GM18868 (cell line): ENCODE results near the gene LOXL4.

Experiments used
- ATAC-seq: cut with Tn5 transposase; IDR thresholded peaks from one replicate; pipeline ENCODE4 v1.9.1; 2021; ENCODE audit warnings: mild to moderate bottlenecking, moderate library complexity; ENCODE audit not compliant: unreplicated experiment

LOXL4 gene

DNA sequence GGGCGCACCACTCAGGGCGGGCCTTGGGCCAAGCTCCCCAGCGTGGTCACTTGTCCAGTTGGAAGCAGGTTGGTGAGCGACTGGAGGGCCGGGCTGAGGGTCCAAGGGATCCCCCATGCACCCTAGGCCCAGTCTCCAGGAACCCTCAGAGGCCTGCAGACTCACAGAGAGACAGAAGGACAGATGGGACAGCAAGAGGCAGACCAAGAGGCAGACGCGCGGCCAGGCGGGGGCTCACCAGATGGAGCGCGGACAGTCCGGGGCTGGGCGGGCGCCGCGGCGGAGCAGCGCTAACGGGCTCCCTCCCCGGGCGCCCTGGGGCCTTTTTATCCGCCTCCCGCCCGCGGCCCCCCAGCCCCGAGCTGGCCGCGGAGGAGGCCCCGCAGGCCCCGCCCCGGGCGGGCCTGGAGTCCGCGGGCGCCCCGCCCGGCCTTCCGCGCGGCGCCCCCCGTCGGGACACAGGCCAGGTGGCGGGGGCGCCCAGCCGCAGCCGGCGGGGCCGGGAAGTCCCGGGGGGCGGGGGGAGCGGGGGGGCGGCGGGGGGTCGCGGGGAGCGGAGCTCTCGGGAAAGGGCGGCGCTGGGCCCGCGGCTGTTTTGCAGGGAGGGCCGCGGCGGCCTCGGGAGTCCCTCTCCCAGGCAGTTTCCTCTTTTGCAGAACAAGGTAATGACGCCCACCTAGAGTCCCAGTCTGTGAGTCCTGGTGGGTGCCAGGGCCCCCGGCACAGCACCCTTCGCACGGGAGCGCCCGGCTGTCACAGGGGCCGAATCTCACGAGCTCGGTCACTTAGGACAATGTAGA is at the start of gene LOXL4:
Gene LOXL4 (minus strand): TSS at position 301 of the 800 bp plus-strand sequence. CDS start 5,175 bp downstream, outside the sequence.
- no peak for ATAC-seq

DNA sequence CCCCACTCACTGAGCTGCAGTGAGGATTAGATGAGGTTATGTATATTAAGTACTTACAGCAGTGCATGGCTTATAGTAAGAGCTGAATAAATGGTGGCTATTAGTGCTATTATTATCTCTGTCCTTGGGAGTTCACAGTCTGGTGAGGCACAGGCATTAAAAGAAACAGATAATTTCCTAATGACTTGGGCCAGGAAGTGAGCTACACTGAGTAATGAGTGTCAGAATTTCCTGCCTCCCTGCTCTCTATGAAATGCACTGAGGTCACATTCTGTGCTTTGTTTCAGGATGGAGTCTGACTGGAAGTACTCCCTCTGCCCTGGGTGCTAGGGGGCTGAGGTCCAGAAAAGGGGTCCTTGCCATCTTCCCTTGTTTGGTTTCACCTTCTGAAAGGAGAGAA is 48.7 kb upstream of the LOXL4 start:
- no peak for ATAC-seq

DNA sequence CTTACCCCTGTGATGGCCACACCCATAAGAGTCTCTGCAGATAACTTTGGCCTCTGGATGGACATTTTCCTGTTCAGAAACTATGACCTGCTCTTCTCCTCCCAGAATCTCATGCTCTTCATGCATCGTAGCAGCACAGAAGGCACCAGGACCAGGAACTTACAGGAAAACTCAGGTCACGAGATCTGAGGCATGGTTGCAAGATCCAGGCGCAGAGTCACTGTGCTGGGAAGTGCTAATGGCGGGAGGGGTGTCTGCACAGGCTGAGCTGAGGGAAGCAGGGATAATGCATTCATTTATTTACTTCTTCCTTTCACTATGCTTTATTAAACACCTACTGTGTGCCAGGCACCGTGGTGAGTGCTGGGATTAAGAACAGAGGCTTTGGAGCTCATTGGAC is 48.2 kb upstream of the LOXL4 start:
- ATAC-seq = no peak

DNA sequence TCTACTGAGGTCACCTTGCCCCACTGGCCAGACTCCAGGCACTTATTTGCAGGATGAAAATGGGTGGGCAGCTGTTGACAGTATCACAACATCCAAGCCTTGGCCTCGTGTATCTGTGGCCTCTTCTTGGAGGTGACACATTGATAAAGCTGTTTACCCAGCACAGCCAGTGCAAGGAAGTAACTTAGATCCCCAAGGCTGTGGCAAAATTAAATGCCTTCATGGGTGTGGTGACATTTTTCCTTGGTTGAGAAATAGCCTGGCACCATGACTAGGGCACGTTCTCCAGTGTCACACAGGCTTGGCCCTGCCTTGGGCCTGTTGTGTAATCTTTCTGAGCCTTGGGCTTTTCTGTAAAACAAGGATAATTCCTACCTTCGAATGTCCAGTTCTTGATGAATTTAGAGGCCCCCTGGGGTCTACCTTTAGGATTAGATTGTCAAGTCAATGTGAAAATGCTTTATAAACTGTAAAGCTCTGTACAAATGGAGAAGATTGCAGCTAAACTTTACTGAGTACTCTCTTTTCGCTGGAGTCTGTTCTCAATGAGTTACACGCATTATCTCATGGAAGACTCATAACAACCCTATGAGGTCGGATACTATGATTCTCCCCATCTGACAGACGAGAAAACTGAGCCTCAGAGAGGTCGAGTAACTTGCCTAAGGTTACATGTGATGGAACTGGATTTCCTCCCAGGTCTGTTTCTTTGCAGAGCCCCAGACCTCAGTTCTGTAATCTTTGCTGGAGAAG is 46.7 kb upstream of the LOXL4 start:
- ATAC-seq = no peak

DNA sequence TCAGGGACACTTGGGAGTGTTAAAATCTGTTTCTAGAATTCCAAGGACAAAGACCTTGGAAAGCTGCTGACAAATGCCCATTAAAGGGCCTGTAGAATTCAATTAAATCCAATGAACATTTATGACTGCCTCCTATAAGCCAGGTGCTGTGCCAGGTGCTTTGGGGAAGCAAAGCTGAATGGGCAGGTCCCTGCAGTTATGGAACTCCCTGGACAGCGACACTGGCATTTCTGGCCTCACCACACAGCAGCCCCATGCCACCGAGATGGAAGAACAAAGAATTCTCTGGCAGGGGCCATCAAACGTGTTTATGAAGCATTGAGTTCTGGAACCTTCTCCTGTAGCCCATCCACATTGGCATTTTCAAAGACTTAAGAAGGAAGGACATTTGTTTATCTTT is 45.6 kb upstream of the LOXL4 start:
- no peak for ATAC-seq

DNA sequence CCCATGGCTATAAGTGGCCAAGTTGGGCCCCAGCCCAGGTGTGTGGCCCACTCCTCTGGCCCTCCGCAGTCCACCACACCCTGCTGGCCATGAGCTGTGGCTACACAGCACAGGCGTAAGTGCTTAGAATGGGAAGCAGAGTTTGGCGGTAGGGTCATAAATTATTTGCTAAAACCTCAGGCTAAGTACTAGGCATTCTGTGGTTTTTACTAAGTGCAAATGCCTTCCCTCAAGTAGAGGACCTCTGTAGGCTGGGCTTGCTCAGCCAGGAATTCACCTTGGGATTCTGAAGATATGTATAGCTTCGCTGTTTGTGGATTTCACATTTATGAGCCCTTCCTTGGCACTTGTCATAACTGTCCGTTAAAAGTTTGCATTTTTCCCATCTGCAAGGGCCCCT is 44.8 kb upstream of the LOXL4 start:
- no peak for ATAC-seq

DNA sequence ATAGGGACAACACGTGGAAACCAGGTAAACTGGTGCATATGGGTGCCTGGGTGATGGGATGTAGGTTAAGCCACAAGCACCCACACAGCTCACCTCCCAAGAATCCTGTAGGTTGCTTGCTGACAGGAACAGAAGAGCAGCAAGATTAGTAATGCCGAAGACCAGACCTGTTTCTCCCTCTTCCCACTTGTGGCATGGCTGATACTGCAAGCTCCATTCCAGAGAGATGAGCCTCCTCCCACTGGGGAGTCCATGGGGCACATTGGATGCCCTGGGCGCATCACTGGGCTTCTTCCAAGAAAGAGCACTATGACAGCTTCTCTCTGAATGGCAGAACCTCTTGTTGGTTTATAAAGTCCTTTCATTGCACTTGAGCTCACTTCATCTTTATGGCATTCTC is 44.4 kb upstream of the LOXL4 start:
- no peak for ATAC-seq

DNA sequence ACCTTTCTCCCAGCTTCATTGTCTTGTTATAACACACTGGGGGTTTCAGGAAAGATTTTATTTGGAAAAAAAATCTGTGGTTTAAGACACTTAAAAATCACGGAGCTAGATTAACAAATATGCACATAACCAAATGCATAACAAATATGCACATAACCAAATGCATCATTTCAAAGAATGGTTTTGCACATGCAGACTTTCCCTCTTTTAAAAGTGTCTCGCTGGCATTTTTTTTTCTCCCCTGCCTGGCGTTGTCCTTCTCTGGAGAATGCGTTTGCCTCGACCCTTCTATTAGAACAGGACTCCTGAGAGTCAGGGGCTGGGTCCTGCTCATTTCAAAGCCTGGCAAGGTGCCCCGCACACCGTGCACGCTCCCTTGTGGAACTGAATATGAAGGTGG is 42.7 kb upstream of the LOXL4 start:
- no peak for ATAC-seq

DNA sequence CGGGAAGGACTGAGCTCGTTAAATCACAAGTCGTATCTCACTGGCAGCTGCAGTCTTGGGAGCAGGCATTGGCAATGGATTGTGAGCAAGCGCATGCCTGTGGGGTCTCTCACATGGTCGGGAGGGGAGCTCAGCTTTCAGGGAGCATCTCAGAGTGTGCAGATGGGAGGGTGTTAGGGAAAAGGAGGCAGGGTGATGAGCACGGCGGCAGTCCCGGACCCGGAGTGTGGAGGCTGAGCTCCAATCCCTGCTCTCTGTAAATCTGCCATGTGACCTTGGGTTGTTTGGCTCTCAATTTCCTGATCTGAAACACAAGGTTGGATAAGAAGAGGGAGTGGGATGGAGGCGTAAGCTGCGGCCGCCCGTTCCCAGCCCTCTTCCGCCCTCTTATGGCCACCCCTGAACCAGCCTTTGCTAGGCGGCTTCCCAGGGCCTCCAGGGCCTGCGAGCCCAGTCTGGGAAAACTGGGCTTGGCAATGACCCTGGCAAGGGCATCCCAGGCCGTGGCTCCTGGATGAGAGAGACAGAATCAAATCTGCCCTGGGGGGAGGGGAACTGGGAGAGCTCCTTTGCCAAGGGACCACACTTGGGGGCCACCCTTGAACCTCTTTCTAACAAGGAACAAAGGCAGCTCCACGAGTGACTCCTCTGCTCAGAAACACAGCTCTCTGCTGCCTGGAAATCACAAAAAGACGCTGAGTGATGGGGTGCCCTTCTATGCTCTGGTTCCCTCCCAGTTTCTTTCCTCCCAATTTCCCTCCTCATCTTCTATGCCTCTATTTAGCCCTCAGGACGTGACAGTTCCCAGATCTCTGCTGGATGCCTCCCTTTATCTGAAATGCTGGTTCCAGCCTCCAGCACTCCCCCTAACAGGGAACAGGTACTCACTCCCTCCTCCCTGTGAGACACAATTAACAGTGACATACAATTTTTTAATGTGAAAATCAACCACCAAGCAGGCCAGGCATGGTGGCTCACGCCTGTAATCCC is 41.7 kb upstream of the LOXL4 start:
- ATAC-seq = no peak

DNA sequence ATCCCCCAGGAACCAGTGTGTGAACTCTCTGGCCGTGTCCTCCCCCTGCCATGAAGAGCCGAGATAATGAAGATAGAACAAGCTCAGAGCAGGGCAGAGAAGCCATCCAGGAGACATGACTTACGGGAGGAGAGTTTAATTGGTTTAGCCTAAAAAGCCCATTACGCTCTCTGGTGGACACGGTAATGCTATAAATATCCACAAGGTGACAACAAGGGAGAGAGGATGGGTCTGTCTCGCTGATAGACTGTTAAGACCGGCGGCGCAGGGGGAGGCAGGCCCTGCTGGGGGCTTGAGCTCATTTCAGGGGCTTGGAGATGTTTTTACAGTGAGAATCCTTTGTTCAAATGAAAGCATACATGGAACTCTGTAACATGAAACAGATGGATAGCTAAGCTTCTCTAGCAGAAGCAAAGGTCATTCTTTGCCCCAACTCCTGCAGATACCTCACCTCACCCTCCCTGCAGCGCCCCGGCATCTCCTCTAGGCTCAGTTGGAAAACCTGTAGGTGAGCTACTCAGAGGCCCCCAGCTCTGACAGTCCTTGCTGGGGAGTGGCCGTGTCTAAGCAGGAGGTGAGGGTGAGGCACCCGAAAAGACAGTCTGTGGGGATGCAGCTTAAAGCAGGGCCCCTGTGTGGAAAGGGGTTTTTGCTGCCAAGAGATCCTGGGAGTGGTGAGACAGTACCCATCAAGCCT is 40.8 kb upstream of the LOXL4 start:
- ATAC-seq = no peak

DNA sequence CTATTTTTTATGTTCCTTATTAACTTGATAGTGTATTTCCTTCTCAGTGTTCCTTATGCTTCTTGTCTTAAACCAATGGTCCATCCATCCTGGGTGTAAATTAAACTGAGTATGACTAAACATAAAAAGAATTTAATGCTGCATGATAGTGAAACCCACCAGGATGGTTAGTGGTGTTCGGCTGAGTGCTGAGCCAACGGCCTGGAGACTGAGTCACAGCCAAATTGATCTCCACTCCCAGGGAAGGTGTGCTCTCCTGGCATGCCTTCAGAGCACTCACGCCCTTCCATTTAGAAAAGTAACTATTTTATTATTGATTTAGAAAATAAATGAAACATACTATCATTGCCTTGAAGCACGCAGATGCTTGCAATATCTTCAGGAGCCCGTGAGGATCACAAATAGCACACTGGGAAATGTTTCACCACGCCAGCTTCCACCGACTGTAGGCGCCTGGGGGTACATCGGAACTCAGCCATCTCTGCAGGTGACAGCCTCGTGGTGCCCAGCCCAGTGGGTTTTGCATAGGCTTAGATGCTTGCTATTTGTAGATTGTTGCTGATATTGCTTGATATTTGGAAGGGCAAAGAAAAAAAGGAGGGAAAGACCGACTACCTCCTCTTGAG is 40.0 kb upstream of the LOXL4 start:
- ATAC-seq = no peak

DNA sequence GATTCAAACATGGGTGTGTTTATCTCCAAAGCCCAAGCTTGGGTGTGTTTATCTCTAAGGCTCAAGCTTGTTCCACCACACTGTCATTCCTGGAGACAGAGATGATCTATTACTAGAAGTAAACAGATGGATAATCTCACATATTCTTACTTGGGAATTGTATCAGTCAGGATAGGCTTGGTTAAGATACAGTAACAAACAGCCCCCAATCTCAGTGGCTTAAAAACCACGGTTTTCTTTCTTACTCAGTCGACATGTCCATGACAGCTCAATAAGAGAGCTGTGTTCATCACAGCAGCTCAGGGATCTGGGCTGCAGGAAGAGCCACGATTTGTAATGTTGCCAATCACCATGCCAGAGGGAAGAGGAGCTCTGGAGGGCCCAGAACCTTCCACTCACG is 38.5 kb upstream of the LOXL4 start:
- no peak for ATAC-seq

DNA sequence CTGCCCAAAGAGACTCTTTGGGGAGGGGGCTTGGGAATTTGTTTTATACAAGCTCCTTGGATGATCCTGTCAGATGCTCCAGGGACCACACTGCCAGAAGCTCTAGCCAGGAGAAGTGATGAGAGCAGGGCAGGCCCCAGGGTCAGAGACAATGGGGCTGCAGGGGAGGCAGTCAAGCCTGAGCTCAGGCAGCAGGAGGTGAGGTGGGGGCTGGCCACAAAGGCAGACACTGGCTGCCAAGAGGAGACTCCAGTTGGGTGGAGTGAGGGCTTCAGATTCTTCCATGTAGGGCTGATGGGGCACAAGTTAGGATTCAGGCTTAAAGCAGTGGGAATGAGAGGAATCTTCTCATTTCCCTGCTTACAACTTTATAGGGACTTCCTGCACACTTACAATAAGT is 35.6 kb upstream of the LOXL4 start:
- ATAC-seq = no peak

DNA sequence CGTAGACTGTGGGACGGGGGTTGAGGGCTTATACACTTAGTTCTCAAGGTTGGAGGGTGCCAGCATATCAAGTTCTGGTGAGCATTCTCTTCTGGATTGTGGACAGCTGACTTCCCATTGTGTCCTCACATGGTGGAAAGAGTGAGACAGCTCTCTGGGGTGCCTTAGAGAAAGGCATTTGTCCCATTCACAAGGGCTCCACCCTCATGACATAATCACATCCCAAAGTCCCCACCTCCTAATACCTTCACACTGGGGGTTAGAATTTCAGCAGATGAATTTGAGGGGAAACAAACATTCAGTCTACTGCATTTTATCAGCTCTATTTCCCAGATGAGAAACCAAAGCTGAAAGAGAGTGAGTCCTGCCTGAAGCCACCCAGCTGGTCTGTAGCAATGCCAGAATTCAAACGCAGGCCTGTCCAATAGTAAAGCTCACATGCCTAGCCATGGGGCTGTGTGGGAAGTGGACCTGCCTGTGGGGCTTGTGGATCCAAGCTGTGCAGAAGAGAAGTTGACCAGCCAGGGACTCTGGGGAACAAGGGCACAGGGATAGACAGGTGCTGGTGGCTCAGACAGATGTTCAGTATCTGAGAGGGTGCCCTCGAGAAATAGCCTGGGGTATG is 34.9 kb upstream of the LOXL4 start:
- ATAC-seq = no peak

DNA sequence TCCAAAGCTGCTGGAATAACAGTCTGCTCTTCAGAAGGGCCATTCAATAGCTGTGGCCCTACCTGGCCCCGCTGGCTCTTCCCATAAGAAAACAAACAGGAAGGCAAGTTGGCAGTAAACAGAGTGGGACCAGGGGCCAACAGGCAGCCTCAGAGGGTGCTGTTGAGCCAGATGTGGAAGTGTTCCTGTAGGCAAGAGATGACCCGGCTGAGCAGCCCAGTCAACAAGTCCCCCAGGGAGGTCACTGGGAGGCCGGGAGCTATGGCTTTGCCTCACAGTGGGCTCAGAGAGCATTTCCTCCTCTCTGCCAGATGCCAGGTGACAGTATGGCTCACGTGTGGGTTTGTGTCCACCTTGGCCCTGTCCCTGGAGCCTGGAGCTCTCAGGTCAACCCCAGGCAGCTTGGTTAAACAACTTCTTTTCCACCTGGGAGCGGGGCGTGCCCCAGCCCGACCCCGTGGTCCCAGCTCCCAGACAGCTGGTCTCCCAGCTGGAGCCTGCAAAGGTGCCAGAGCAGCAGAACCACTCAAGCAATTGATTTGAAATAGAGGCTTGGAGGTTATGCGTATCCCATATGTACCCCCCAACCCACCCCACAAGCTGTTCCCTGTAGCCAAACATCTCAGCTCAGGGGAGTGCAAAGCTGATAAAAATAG is 33.8 kb upstream of the LOXL4 start:
- ATAC-seq = no peak

DNA sequence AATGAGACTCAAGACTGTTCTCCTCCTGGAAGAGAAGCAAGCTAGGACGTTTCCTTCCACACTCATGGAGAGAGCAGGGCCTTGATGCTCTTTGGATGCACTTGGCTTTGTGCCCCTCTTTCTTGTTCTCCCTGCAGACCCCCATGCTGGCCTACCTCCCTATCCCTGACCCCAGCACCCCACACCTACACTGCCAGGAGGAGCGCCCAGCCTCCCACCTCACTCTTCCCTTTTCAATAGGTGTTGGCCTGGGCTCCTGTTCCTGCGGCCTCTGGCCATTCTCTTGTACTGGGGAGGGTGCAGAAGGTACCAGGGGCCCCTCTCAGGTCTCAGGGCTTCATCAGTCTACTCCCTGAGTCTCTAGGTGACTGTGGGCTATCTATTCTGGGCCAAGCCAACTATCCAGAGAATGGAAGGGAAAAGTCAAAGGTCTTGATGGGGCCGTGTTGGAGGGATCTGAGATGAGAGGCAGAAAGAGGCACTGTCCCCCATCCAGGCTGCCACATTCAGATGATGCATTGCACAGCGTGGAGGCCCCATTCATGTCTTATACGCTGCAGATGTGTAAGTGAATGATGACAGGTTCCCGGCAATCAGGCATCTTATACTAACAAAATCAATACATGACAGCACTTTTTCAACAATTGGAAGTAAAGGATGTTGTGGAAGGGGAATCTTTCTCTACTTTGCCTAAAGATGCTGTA is 32.7 kb upstream of the LOXL4 start:
- ATAC-seq = no peak

DNA sequence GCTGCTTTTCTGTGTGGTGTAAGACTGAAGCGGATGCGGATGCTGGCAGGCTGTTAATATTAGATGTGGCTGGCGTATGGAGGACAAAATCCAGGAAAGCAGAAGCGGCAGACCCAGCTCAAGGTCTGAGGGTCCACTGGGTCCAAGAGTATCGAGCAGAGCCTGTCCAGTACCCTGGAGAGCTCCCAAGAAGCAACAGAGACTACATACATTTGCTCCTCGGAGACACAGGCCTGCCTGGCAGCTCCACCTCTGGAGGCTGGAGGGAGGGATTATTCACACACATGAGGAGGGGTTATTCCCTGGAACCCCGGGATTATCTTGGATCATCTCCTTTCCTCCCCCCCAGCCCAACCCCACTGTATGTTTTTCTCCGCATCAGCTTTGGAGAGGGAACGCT is 31.3 kb upstream of the LOXL4 start:
- ATAC-seq = no peak

DNA sequence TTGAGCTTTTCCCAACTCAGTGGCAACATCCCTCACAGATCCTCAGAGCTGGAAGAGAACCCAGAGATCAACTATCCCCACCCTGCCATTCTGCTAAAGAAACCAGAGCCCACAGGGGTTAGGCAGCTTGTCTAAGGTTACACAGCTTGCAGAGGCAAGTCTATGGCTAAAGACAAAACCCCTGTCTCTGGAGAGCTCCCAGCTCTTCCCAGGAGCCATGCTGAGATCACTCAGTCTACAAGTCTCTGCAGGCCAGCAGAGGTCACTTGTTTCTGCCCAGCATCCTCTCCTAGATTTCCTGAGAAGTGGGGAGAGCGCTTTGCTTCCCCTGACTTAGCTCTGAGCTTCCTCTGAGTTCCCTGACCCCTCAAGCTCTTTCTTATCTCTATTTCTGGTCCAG is 28.5 kb upstream of the LOXL4 start:
- no peak for ATAC-seq

DNA sequence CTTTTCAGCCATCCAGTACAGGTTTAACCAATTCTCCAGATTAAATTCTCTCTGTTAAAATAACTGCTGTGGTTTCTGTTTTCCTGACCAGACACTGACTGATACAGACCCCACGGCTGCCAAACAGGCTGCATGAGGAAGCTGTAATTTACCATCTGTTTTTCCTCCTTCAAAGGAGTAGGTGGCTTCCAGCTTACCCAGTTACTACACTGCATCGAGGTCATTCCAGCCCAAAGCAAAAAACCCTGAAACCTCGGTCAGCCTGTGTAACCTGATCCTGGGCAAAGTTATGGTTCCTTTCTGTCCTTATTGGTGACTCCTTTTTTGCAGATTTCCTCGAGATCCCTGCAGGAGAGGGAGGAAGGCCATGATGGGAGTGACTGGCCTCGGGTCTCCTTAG is 27.9 kb upstream of the LOXL4 start:
- no peak for ATAC-seq
